Dedifferentiated amniotic fluid mesenchymal stem cell (primary cell): ENCODE data around the gene SNAPIN.

Source experiments
- DNase-seq: peaks from one replicate; pipeline ENCODE4 v3.0.0-alpha.2; 2016; ENCODE audit errors: extremely low spot score

The SNAPIN gene

GRCh38 chr1:153678519-153679336 is 20.2 kb downstream of the SNAPIN start, which contains the start of gene NPR1:
NPR1 (plus strand) TSS chr1:153678688; CDS start chr1:153679109, 421 bp downstream.
- DNase-seq: peak; percentile 17

GRCh38 chr1:153679337-153680119 is 21.0 kb downstream of the SNAPIN start:
- no peak for DNase-seq

- no peak for DNase-seq
These were observed 21.6 kb downstream of the SNAPIN start for GRCh38 chr1:153680120-153680403.

GRCh38 chr1:153682730-153683129 is 24.2 kb downstream of the SNAPIN start:
- DNase-seq: no peak

GRCh38 chr1:153683854-153684253 is 25.4 kb downstream of the SNAPIN start:
- no peak for DNase-seq

- no peak for DNase-seq
These were observed 26.4 kb downstream of the SNAPIN start for GRCh38 chr1:153684892-153685291.

GRCh38 chr1:153685544-153686340 is 27.2 kb downstream of the SNAPIN start:
- DNase-seq: no peak

GRCh38 chr1:153687346-153688125 is 29.0 kb downstream of the SNAPIN start:
- DNase-seq: no peak

- DNase-seq: no peak
These were observed 29.8 kb downstream of the SNAPIN start for GRCh38 chr1:153688276-153688675.

GRCh38 chr1:153688736-153689328 is 30.3 kb downstream of the SNAPIN start:
- no peak for DNase-seq

GRCh38 chr1:153693466-153693865 is 35.0 kb downstream of the SNAPIN start:
- DNase-seq: no peak

- no peak for DNase-seq
These were observed 38.2 kb downstream of the SNAPIN start for GRCh38 chr1:153696741-153697140.

- DNase-seq: no peak
These were observed 38.9 kb downstream of the SNAPIN start for GRCh38 chr1:153697191-153698019.

GRCh38 chr1:153698020-153698922 is 39.8 kb downstream of the SNAPIN start:
- no peak for DNase-seq

- no peak for DNase-seq
These were observed 40.6 kb downstream of the SNAPIN start for GRCh38 chr1:153698923-153699714.

- DNase-seq: no peak
These were observed 41.3 kb downstream of the SNAPIN start for GRCh38 chr1:153699768-153700167.

GRCh38 chr1:153705484-153705883 is 47.0 kb downstream of the SNAPIN start:
- no peak for DNase-seq

- no peak for DNase-seq
These were observed 52.5 kb downstream of the SNAPIN start for GRCh38 chr1:153711026-153711425.
